Measurements from ENCODE around the gene KCNG2. TPM values are rescaled to one million over a fixed set of nuclear protein-coding genes. Genes with fewer than 3 reads are reported as not detected.

Gene KCNG2
- total and polyA plus RNA-seq, 10 of the 15 experiments (the other 5 are each of a cell fraction or from before 2014, with no cell fraction given) = 0.20 to 0.23 TPM; not detected in 8

DNA sequence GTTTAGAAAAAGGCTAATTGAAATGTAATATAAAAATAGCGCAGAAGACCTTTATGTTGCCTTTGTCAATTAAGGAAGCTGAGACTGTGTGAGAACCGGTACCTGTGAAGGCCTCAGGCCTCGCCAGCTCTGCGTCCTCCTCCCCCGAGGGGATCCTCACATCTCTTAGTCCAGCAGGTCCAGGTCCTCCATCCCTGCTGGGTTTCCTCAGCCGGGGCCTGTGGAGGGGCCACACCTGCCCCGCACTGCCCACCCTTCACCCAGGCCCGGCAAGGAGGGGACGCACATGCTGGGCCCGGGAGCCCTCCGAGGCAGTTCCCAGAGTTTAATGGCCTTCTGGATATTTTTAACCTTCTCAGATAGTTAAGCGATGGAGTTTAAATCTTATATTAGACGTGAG is 3.5 kb downstream of the KCNG2 start:
- intact Hi-C loops (cut with micrococcal nuclease; ENCODE audit: unreplicated experiment) = no loop called here
- no peak for FAIRE-seq

More for the DNA sequence above, 3.5 kb downstream of the KCNG2 start:
- Histone ChIP-seq H3K27me3 (replicated peaks in 1 of 2; ENCODE audit: control insufficient read depth in 2 of 2, insufficient read depth in 2 of 2, low read length in 1 of 2) (peaks cover 0 to 4% of the 10 kb centered on the region in 2 experiments; a peak in 3 of 4 replicates), H3K4me2 (ENCODE audit: control insufficient read depth, insufficient read depth) (no peak overlapping the region), H3K27ac (ENCODE audit: control insufficient read depth, insufficient read depth) (no peak overlapping the region), H3K9me3 (replicated peaks; ENCODE audit: control insufficient read depth, insufficient read depth, low read length) (no peaks in the 10 kb centered on the region), H2AFZ (ENCODE audit: control insufficient read depth, low read depth, low read length) (no peak overlapping the region), H3K36me3 (ENCODE audit: control insufficient read depth in 2 of 2, insufficient read depth in 2 of 2, low read length in 1 of 2) (no peaks in the 10 kb centered on the region), H3K4me1 (ENCODE audit: control insufficient read depth, insufficient read depth, low read length) (no peaks in the 10 kb centered on the region), H3K4me3 (no peak overlapping the region), H3K79me2 (ENCODE audit: control insufficient read depth, insufficient read depth, low read length) (no peaks in the 10 kb centered on the region), H3K9ac (ENCODE audit: control insufficient read depth, insufficient read depth, low read length) (no peak overlapping the region), H4K20me1 (ENCODE audit: control insufficient read depth, insufficient read depth) (no peaks in the 10 kb centered on the region)
- ATAC-seq = no peak
- no peak for TF ChIP-seq GABPA (IDR thresholded peaks at IDR 0.05; ENCODE audit: low read depth)
- no peak for TF ChIP-seq SMAD5 (IDR thresholded peaks at IDR 0.05; ENCODE audit: low read depth)
- no peak for TF ChIP-seq ZSCAN29 (IDR thresholded peaks at IDR 0.05)
- TF ChIP-seq ZZZ3 (IDR thresholded peaks at IDR 0.05; ENCODE audit: control insufficient read depth, insufficient read length, low read depth) = no peak
- TF ChIP-seq NFYA (IDR thresholded peaks at IDR 0.05; ENCODE audit: borderline replicate concordance, low read depth, low read length) = no peak
- no peak for TF ChIP-seq MEF2B (IDR thresholded peaks at IDR 0.05; ENCODE audit: partially characterized antibody, poor library complexity, severe bottlenecking)
- TF ChIP-seq, protein P1, sequence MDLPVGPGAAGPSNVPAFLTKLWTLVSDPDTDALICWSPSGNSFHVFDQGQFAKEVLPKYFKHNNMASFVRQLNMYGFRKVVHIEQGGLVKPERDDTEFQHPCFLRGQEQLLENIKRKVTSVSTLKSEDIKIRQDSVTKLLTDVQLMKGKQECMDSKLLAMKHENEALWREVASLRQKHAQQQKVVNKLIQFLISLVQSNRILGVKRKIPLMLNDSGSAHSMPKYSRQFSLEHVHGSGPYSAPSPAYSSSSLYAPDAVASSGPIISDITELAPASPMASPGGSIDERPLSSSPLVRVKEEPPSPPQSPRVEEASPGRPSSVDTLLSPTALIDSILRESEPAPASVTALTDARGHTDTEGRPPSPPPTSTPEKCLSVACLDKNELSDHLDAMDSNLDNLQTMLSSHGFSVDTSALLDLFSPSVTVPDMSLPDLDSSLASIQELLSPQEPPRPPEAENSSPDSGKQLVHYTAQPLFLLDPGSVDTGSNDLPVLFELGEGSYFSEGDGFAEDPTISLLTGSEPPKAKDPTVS (IDR thresholded peaks at IDR 0.05; ENCODE audit: low read depth, low read length) = no peak
- TF ChIP-seq FOXK2 (IDR thresholded peaks at IDR 0.05) = no peak
- TF ChIP-seq ELK1 (IDR thresholded peaks at IDR 0.05; ENCODE audit: low read depth, low read length) = no peak
- TF ChIP-seq KDM1A (IDR thresholded peaks at IDR 0.05; ENCODE audit: borderline replicate concordance) = no peak
- TF ChIP-seq ZNF592 (IDR thresholded peaks at IDR 0.05) = no peak
- WGBS (ENCODE audit: insufficient coverage, insufficient replicate concordance, low lambda C conversion rate, missing lambda C conversion rate) = 70% methylated on average over 13 of the region's 13 CpGs
- ChIA-PET SMC1A (ENCODE audit: uncharacterized antibody, unreplicated experiment) (no interaction called here), CTCF (no interaction called here), RAD21 (ENCODE audit: unreplicated experiment) (no interaction called here), POLR2A (no interaction called here)
- DNase-seq (ENCODE audit: low read depth, low spot score) = no peak
- in situ Hi-C loops (cut with MboI) = no loop called here
- no TSS peak for BruUV-seq (replicated peaks)

All from GM12878 (cell line).